ENCODE data around the gene FHIT. TPM values are rescaled to one million over a fixed set of nuclear protein-coding genes. Genes with fewer than 3 reads are reported as not detected.

FHIT gene
- total RNA-seq, 1 donor from 2014 or later, result 0.53 TPM

- no peak for DNase-seq (ENCODE audit: low read depth)
Observed at GRCh38 chr3:60652829-60653228, 598.4 kb downstream of the FHIT start.

GRCh38 chr3:60651799-60652198 is 599.5 kb downstream of the FHIT start:
- no peak for DNase-seq (ENCODE audit: low read depth)

GRCh38 chr3:60650171-60650570 is 601.1 kb downstream of the FHIT start:
- no peak for DNase-seq (ENCODE audit: low read depth)

GRCh38 chr3:60645801-60646200 is 605.5 kb downstream of the FHIT start:
- DNase-seq (ENCODE audit: low read depth), result no peak

- no peak for DNase-seq (ENCODE audit: low read depth)
Observed at GRCh38 chr3:60643831-60644230, 607.4 kb downstream of the FHIT start.

- DNase-seq (ENCODE audit: low read depth), result no peak
Observed at GRCh38 chr3:60641354-60641753, 609.9 kb downstream of the FHIT start.

- DNase-seq (ENCODE audit: low read depth), result peak; percentile 31
Observed at GRCh38 chr3:60636846-60637245, 614.4 kb downstream of the FHIT start.

GRCh38 chr3:60633644-60634043 is 617.6 kb downstream of the FHIT start:
- DNase-seq (ENCODE audit: low read depth), result peak; percentile 44

GRCh38 chr3:60631509-60631908 is 619.7 kb downstream of the FHIT start:
- DNase-seq (ENCODE audit: low read depth), result no peak

GRCh38 chr3:60630953-60631352 is 620.3 kb downstream of the FHIT start:
- no peak for DNase-seq (ENCODE audit: low read depth)

- DNase-seq (ENCODE audit: low read depth), result no peak
Observed at GRCh38 chr3:60629816-60630215, 621.4 kb downstream of the FHIT start.

- no peak for DNase-seq (ENCODE audit: low read depth)
Observed at GRCh38 chr3:60622349-60622748, 628.9 kb downstream of the FHIT start.

GRCh38 chr3:60617188-60617587 is 634.1 kb downstream of the FHIT start:
- no peak for DNase-seq (ENCODE audit: low read depth)

GRCh38 chr3:60613769-60614303 is 637.4 kb downstream of the FHIT start:
- no peak for DNase-seq (ENCODE audit: low read depth)

- no peak for DNase-seq (ENCODE audit: low read depth)
Observed at GRCh38 chr3:60610441-60611112, 640.7 kb downstream of the FHIT start.

- no peak for DNase-seq (ENCODE audit: low read depth)
Observed at GRCh38 chr3:60609446-60609845, 641.8 kb downstream of the FHIT start.

- DNase-seq (ENCODE audit: low read depth), result no peak
Observed at GRCh38 chr3:60603860-60604259, 647.4 kb downstream of the FHIT start.

GRCh38 chr3:60600848-60601247 is 650.4 kb downstream of the FHIT start:
- DNase-seq (ENCODE audit: low read depth), result no peak

- DNase-seq (ENCODE audit: low read depth), result no peak
Observed at GRCh38 chr3:60599586-60599985, 651.7 kb downstream of the FHIT start.

GRCh38 chr3:60598671-60599070 is 652.6 kb downstream of the FHIT start:
- no peak for DNase-seq (ENCODE audit: low read depth)

- DNase-seq (ENCODE audit: low read depth), result no peak
Observed at GRCh38 chr3:60594025-60594424, 657.2 kb downstream of the FHIT start.

GRCh38 chr3:60591267-60591666 is 660.0 kb downstream of the FHIT start:
- DNase-seq (ENCODE audit: low read depth), result no peak

GRCh38 chr3:60588806-60589205 is 662.4 kb downstream of the FHIT start:
- no peak for DNase-seq (ENCODE audit: low read depth)

Measured in myocyte (in vitro differentiated cells).